PC-3 (cell line): ENCODE measurements around the gene ZNF189.

Experiments used
- CTCF ChIP-seq: fragments of 300-600 bp; sonication (generic); conservative IDR thresholded peaks from 2 replicates; pipeline ENCODE4 v1.5.1; 2017; ENCODE audit warnings: antibody characterized with exemption, low read depth, mild to moderate bottlenecking, low read length
- EZH2 ChIP-seq: fragments of 300-600 bp; sonication (generic); IDR thresholded peaks from one replicate; pipeline ENCODE4 v1.6.1; 2017; ENCODE audit warnings: antibody characterized with exemption, mild to moderate bottlenecking, low read length; ENCODE audit not compliant: unreplicated experiment

GRCh38 chr9:101376111-101376848 is 22.4 kb upstream of the ZNF189 start:
- TF ChIP-seq CTCF (no peak), EZH2 (no peak)
